ENCODE measurements around the gene IRGC.
"Not testable (repeated sequence)": the region's sequence is repeated elsewhere in the genome, so short reads cannot be mapped to it uniquely, and the experiment has no call there.

Gene IRGC

GRCh38 chr19:43715776-43716175 lies at the start of gene IRGC:
IRGC (plus strand) TSS chr19:43716076; CDS start chr19:43718559, 2,483 bp downstream.
- DNase-seq (ENCODE audit: low read depth, low spot score) = no peak

DNA sequence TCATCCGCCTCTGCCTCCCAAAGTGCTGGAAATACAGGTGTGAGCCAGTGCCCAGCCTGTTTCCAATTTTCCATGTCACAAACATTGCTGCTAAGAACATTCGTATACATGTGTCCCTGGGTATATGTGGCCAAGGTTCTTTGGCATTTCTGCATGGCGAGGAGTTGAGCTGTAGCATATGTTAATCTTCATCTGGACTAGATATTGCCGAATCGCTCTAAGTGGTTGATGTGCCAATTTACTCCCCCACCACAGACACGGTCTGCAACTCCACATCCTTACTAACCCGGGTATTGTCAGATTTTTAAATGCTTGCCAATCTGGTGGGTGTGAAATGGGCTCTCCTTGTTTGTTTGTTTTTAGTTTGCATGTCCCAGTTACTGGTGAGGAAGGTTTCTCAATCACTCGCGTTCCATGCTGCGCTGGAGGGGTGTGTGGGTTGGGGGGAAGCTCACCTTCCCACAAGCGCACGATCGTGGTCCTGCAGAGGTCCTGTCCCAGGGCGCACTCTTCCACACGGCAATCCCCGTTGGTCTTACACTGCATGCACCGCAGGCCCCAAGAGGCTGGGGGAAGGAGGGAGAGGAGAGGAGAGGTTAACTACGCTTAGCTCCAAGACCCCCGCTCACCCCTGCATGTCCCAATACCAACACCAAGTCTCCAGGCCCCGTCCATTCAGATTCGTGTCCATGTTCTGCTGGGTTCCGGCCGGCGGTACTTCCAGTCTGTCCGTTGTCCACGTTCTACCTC lies 48.6 kb upstream of the IRGC start:
- no peak for DNase-seq (ENCODE audit: low read depth, low spot score)

DNA sequence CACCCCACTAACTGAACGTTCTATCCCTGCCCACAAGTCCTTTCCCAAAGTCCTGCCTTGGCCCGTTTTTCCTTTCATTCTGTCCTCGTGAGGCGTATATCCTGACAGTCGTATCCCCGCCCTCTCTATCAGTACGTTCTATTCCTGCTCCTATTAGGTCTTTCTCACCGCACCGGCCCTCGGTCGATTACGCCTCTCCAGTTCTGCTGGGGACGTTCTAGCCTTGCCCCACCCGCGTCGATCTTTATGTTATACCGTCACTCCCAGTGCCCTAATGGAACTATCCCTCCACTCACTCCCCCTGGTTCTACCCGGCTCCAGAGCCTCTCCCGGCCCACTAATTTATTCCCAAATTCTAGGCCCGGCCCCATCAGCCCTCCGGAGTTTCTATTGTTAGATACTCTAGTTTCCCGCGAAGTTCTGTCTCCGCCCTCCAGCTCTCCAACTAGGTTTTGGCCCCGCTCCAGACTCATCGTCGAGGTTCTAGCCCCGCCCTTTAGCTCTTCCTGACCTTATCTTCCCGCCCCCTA lies 47.9 kb upstream of the IRGC start:
- no peak for DNase-seq (ENCODE audit: low read depth, low spot score)

DNA sequence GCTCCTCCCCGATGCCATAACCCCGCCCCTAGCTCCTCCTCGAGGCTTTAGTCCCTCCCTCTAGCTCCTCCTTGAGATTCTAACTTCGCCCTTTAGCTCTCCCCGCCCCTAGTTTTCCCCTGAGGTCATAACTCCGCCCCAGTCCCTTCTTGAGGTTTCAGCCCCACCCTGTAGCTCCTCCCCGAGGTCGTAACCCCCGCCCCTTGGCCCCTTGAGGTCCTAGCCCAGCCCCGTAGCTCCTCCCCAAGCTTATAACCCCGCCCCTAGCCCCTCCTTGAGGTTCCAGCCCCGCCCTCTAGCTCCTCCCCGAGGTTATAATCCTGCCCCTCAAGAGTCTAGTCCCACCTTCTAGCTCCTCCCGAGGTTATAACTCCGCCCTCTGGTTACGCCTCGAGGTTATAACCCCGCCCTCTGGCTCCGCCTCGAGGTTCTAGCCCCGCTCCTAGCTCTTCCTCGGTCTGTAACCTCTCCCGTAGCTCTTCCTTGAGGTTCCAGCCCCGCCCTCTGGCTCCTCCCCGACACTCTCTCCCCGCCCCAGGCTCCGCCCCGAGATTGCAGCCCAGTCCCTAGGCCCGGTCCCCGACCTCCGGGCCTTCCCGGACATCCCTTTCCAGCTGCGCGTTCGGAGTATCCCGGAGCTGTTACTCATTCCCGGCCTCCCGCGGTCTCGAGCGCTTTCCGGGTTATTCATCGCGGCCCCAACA lies 47.3 kb upstream of the IRGC start:
- DNase-seq (ENCODE audit: low read depth, low spot score) = peak; percentile 99

- DNase-seq (ENCODE audit: low read depth, low spot score) = no peak
Measured at GRCh38 chr19:43672061-43672679, 43.7 kb upstream of the IRGC start.

- no peak for DNase-seq (ENCODE audit: low read depth, low spot score)
Measured at GRCh38 chr19:43673637-43674036, 42.2 kb upstream of the IRGC start.

DNA sequence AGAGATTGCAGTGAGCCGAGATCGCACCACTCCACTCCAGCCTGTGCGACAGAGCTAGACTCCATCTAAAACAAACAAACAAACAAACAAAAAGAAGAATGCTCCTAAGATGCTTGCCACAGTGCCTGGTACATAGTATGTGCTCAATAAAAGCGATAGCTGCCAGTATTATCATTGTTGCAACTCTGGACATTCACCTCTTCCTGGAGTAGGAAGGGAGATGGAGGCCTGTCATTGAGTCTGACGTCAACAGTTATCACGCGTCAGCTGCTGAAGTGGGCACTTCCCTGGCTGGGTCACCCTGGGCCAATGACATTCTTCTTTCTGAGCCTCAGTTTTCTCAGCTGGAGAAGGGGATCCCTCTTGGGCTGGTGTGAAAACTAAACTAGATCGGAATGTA lies 41.7 kb upstream of the IRGC start:
- DNase-seq (ENCODE audit: low read depth, low spot score) = no peak

DNA sequence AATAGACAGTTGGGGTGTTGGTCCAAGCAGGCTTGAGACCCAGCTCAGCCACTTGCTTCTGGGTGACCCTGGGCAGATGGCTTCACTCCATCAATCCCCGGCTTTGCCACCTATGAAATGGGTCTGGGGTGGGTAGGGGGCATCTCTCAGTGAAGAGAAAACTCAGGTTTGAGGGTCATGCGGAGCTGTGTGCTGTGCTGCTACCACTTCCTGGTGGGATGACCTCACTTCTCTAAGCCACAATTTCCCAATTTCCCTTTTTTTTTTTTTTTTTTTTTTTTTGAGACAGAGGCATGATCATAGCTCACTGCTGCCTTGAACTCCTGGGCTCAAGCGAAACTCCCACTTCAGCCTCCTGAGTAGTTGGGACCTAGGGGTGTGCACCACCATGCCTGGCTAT lies 41.3 kb upstream of the IRGC start:
- no peak for DNase-seq (ENCODE audit: low read depth, low spot score)

DNA sequence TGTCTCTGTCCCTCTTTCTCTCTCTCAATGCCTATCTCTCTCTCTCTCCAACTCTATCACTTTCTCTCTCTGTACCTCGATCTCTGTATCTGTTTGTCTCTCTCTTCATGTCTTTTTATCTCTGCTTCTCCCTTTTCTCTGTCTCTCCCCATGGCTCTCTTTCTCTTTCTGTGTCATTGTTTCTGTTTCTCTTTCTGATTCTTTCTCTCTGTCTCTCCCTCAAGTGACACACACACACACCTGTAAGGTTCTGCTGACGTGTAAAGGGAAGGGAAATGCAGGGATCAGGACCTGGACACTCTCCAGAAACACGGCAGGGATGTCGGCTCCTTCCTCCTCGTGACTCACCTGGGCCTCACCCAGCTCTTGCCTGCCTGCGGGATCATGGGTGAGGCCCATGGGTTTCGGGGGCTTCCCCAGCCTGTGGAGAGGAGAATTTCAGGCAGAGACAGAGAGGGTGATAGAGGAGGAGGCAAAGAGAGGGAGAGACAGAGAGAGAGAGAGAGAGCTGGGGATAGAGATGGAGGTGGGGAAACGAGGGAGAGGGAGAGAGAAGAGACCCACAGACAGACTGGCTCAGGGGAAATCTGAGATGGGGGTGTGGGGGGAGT lies 40.5 kb upstream of the IRGC start:
- DNase-seq (ENCODE audit: low read depth, low spot score) = no peak

DNA sequence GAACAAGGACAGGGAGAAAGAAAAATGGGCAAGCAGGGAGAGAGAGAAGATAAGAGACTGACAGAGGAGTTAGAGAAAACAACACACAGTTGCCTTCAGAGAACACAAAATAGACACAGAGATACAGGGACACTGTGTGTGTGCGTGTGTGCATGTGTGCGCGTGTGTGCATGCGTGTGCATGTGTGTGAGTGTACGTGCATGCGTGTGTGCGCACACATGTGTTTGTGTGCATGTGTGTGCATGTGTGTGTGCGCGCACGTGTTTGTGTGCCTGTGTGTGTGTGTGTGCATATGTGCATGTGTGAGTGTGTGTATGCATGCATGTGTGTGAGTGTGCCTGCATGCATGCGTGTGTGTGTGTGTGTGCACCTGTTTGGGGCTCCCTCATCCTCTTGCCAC lies 40.0 kb upstream of the IRGC start:
- DNase-seq (ENCODE audit: low read depth, low spot score) = no peak

DNA sequence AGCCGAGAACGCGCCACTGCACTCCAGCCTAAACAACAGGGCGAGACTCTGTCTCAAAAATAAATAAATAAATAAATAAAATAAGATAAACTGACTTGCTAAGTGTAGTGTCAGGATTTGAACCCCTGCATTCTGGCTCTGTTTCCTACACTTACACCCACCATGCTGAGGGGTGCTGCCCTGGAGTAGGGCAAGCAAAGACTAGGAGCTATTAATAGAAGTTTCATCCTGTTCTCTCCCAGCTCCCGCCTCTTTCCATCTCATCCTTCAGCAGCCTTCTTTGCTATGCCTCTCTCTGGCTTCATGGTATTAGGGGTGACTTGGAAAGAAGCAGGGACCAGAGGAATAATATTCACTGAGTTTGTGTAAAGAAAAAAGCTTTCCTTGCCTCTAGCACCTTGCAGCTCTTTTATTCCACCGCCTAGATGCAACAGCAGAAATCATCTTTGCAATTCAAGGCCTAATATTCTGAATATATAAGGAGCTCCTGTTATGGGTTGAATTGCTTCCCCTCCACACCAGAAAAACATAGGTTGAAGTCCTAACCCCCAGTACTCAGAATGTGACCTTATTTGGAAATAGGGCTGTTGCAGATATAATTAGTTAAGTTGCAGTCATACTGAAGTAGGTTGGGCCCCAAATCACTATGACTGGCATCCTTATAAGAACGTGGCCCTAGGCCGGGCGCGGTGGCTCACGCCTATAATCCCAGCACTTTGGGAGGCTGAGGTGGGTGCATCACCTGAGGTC lies 37.2 kb upstream of the IRGC start:
- no peak for DNase-seq (ENCODE audit: low read depth, low spot score)

DNA sequence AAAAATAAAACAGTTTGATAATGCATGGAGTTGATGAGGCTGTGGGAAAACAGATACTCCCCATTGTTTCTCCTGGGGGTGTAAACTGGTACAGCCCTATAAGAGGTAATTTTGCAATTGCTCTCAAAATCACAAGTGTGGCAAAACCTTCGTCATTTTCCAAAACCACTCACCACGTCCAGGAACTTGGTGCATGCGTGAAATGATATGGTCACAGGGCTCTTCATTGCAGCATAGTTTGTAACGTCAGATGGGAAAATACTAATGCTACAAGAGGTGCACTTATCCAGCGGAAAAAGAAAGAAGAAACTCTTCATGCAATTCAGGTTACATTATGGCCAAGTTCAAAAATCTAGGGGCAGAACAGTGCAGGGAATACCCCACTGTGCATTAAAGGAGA lies 34.1 kb upstream of the IRGC start:
- DNase-seq (ENCODE audit: low read depth, low spot score) = no peak

DNA sequence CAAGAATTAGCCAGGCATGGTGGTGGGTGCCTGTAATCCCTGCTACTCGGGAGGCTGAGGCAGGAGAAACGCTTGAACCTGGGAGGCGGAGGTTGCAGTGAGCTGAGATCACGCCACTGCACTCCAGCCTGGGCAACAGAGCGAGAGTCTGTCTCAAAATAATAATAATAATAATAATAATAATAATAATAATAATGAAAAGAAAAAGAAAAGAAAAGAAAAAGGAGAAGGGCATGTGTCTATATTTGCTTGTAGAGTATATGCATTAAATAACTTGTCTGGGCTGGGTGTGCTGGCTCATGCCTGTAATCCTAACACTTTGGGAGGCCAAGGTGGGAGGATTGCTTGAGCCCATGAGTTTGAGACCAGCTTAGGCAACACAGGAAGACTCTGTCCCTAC lies 33.6 kb upstream of the IRGC start:
- not testable (repeated sequence) for DNase-seq (ENCODE audit: low read depth, low spot score)

DNA sequence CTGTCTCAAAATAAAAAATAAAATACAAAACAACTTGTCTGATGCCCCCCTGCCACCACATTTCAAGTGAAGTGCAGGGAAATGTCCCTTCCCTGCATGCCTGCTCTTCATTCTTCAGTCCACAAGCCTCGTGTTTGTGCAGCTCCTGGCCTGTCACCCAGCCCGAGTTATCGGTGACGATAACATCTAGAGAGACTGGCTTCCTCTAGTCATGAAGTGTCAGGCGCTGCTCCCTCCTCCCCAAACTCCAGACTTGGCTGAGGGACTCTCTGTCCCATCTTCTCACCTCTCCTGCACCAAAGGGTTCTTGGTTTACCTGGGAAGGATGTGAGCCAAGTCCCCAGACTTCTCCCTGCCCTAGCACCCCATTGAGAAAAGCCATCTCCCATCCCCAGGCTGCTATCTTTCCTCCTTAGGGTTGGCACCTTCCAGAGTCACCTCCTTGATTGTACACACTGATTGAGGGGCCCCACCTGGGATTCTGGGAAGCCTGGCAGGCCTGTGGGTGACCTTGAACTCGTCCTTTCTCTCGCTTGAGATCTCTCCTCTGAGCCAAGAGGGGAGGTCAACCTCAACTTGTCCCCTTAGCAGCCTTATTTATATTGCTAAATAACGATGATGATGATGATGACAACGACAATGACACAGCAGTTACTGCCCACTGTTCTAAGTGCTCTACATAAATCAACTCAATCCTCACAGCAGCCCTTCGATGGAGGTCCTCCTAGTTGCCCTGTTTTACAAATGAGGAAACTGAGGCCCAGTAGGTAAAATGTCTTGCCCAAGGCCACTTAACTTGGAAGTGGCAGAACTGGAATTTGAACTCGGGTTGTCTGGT lies 32.8 kb upstream of the IRGC start:
- DNase-seq (ENCODE audit: low read depth, low spot score) = no peak

DNA sequence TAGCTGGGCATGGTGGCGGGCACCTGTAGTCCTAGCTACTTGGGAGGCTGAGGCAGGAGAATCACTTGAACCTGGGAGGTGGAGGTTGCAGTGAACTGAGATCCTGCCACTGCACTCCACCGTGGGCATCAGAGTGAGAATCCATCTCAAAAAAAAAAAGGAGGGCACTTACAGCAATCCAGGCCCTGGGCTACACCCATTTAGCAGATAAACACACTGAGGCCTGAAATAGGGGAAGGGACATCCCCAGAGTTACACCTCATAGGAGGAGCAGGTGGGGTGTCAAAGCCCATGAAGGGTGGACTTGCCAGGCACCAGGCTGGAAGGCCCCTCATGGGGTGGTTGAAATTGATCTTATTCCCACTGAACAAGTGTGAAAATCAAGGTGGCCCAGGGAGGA lies 32.0 kb upstream of the IRGC start:
- DNase-seq (ENCODE audit: low read depth, low spot score) = no peak

DNA sequence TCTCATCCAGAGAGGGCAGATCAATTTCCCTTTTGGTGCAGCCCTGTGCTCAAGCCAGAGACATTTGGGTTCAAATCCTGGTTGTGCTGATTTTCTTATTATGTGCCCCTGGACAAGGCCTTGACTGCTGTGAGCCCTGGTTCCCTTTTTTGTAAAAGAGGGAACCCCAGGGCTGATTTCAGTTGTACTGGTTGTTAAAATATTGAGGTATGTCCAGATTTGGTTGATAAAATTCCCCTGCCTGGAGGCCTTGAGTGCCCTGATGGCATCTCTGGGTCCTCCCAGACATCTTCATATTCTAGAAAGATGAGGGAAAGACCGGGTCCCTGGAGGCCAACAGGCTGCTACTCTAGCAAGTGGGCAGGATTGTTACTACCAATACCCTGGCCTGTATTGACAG lies 31.6 kb upstream of the IRGC start:
- no peak for DNase-seq (ENCODE audit: low read depth, low spot score)

DNA sequence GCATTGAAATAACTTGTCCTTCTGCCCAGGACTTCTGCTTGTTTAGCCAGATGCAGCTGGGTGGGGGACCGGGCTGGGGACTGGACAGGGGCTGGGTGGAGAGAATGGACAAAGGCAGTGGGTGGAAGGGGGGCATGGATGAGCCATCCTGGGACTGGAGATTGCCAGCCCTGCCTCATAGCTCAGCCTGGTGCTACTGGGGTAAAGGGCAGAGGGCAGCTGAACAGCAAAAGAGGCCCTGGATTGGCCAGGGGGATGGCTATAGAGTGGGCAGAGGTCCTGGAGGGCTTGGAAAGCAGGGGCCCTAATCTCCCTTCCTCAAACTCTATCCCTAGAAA lies 28.2 kb upstream of the IRGC start:
- DNase-seq (ENCODE audit: low read depth, low spot score) = no peak

- DNase-seq (ENCODE audit: low read depth, low spot score) = no peak
Measured at GRCh38 chr19:43688059-43688701, 27.7 kb upstream of the IRGC start.

DNA sequence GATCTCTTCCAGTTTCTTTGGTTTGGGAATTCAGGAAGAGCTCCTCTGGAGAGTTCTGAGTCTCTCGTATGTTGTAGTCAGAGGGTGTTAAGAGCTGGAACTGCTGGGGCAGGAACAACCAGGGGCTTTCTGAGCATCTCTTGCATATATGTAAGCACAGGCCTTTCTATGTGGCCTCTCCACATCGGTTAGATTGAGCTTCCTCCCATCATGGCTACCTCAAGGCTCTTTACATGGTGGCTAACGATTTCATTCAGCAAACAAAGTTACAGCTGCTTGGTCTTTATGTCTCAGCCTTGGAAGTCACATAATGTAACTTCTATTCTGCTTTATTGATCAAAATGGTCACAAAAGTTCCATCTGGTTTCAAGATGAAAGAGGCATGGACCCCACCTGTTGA lies 25.4 kb upstream of the IRGC start:
- DNase-seq (ENCODE audit: low read depth, low spot score) = no peak

DNA sequence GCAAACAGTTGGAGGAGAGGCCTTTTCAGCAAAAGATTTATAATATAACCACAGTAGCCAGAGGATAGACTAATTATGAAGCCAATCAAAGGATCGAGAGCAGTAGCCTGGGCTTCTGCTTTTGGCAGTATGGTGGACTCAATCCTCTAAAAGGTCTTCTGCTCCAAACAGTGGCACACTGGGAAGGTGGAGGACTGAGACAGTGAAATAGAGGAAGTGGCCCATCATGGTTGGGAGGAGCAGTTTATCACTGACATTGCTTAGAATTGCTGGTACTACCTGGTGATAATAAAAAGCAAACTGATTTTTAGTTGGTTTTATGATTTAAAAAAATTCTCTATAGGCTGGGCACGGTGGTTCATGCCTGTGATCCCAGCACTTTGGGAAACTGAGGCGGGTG lies 25.0 kb upstream of the IRGC start:
- DNase-seq (ENCODE audit: low read depth, low spot score) = no peak
